AG08395 (cell line): ENCODE data around the gene FHIT.

Experiments
- DNase-seq: peaks from one replicate; pipeline ENCODE4 v3.0.0; 2012; ENCODE audit warnings: mixed read lengths, low spot score

Gene FHIT

DNA sequence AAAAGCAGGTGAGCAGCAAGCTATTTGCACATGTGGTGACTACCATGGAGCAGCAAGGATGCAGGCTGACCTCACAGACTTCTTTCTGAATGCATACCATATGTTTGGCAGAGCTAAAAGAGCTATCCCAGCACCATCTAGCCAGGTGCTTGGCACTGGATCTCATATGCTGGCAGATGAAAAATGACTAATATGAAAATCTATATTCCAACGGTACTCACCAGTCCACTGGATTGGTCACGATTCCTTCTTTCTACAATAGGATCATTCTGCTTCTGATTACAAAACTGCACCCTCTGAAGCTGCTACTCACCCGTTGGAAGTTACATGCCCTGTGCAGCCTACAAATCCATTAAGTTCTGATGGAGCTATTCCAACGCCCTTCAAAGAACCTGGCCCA lies 1487.1 kb downstream of the FHIT start:
- DNase-seq = peak; percentile 18

DNA sequence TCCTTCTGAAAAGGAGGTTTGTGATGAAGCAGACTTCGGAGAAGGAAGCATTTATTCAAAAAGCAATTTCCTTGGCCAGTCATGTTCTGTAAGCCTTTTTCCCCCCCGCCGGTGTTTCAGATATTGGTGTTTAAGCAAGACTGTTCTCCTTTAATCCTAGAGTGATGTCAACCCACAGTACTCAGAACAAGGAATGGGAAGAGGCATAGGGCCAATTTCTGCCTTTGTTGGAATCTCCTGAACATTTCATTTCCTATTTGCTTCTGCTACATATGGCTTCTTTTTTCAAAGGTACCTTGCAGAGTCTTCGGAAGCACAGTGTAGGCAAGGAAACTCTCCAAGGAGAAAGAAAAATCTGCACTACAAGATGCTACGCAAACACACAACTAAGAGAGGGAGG lies 1488.3 kb downstream of the FHIT start:
- DNase-seq = no peak

DNA sequence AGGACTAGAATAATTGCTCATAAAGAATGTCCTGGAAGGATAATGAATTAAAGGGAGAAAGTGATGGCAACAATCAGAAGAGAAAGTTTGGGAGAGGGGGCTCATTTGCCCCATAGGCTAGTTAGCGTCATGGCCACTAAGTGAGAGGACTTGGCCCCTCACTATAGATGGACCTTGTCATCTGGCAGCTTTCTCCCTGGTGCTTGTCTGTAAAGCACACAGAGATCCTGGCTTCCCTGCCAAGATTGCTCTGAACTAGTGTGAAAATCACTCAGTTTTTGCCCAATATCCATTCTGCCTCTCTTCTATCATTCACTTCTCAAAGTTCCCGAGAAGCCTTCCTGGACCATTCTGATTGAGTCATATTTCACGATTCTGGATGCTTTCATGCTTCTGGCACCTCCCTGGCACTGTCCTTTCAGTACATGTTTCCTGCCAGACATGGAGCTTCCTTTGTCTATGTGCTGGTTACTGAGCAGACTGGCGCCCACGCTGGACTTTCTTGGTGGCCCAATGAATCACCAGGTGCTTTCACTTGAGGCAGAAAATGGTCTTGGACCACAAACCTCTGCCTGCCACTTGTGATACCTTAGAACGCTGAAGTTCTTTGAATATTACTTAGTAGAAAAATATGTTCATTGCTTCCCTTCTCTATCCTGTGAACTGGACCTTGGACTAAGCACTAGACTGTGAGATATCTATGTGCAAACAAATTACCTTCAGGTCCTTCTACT lies 1491.8 kb downstream of the FHIT start:
- DNase-seq = no peak

- no peak for DNase-seq
Measured at GRCh38 chr3:59758672-59759071, 1492.6 kb downstream of the FHIT start.

GRCh38 chr3:59756934-59757333 lies 1494.3 kb downstream of the FHIT start:
- DNase-seq = no peak

DNA sequence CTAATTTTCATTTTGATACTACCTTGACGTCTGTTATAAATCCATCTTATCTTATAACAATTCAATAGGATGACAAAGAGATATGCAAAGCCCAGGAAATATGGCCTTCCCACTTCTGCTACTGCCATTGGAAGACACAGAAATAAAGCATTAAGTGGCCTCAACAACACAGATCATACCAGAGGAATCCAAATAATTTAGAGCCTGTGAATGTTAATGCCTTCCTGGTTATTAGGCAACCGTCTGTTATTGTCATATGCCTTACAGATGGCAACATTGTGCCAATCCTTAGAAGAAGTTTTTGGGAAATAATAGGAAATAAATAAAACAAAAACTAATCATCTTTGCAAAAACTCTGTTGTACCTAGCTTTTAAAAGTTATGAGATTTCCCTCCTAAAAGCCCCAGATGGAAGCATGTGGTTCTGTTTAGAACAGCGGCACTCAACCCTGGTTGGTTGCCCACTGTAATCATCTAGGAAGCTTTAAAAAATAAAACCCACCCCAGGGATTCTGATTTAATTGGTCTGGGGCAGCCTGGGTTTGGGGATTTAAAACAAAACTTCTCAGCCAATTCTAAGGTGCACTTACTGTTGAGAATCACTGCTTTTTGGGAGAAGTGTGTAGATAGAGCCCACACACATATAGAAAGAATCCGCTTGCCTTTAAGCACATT lies 1496.7 kb downstream of the FHIT start:
- peak; percentile 42 for DNase-seq

- DNase-seq = no peak
Measured at GRCh38 chr3:59753808-59754450, 1497.3 kb downstream of the FHIT start.

- no peak for DNase-seq
Measured at GRCh38 chr3:59752925-59753324, 1498.3 kb downstream of the FHIT start.

- no peak for DNase-seq
Measured at GRCh38 chr3:59751606-59752005, 1499.6 kb downstream of the FHIT start.

DNA sequence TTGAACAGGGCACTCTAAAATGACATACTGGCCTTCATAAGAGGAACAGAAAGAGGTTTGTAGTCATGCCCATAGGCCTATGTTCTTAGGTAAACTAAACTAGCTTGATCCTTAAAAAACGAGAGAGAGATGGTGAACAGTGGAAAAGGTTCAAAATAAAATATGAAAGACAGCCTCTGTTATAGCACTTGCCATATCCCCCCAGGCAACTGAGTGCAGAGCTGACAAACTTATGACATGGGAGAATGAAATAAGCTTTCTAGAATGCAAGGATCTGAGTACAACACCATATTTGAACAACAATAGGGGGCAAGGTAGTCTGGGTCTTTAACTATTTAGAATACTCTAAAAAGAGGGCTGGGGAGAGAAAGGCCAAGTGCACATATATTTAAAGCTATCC lies 1500.9 kb downstream of the FHIT start:
- no peak for DNase-seq

DNA sequence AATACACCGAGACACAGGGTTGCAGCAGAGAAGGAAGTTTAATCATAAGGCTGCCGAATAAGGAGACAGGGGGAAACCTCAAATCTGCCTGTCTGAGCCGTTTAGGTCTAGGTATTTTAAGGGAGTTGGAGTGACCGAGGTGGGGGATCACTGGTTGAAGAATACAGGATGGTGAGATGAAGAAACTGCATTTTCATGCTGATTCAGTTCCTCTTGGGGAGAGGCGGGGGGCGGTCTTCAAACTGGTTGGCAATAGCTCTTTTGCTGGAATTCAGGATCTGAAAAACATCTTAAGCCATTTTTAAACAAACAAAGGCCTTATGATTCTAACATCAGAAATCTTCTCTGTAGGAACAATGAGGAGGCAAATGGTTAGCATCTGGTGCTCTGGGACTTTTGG lies 1502.0 kb downstream of the FHIT start:
- peak; percentile 27 for DNase-seq

DNA sequence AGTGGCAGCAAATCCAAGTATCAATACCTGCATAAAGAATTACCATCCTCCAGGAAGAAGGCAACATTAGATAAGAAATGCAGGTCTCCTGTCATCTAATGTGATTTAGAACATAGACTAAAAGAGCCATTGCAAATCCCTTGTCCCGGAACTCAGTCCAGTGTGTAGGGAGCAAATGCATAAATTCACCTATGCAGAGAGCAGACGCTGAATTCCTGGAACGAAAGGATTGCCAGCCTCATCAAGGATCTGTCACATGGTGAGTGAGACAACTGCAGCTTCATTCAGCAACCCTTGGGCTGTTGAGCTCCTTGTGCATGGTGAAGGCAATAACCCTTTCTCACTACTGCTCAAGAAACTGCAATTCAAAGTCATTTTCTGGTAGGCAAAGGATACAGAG lies 1504.7 kb downstream of the FHIT start:
- DNase-seq = no peak

- no peak for DNase-seq
Measured at GRCh38 chr3:59737241-59737640, 1514.0 kb downstream of the FHIT start.

DNA sequence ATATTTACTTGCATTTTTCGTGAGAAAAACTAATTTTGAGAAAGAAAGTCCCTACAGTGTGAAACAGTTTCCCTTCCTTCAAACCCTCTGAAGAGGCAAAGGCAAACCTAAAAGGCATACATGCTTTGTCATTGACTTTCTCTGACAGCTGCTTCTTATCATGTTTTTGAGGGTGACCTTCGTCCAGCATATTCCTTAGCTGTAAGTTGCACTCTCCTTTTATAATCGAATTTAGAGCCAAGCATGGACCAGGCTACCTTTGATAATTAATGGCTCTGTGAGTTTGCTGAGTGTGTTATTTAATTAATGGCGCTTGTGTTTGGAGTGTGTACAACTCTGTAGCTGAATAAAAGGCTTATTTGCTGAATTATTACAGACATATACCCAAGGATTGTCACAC lies 1517.2 kb downstream of the FHIT start:
- no peak for DNase-seq

DNA sequence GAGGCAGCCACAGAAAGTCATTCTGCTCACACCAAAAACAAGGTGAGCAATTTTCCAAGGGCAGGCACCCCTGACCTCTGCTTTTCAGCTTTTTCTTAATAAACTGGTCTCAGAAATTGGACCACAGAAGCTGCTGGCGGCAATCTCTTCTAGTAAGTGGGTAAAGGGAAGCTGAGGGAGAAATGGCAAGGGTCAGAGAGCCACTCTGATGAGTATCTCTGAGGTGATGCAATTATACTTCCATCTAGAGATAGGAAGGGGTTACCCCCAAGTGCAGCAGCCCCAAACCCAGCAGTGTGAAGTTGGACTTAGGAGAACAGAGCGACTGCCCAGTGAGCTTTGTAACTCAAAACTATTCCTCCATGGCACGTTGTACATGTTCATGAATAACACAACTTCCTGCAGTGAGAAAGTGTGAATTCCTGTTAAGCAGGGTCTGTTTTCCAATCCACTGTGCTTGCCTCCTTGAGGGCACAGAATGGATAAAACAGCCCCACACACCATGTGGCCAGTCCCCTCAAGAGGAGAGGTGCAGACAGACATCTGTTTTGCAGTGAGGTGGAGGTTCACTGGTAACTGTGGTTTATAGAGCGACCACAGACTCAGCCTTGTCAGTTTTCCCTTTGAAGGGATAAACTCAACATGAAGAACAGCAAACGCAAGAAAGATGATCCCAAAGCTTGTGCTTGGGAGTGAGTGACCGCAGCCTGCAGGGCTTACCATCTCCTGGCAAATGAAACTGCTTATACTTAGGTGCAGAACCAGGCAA lies 1518.0 kb downstream of the FHIT start:
- DNase-seq = no peak

GRCh38 chr3:59731943-59732342 lies 1519.3 kb downstream of the FHIT start:
- no peak for DNase-seq

DNA sequence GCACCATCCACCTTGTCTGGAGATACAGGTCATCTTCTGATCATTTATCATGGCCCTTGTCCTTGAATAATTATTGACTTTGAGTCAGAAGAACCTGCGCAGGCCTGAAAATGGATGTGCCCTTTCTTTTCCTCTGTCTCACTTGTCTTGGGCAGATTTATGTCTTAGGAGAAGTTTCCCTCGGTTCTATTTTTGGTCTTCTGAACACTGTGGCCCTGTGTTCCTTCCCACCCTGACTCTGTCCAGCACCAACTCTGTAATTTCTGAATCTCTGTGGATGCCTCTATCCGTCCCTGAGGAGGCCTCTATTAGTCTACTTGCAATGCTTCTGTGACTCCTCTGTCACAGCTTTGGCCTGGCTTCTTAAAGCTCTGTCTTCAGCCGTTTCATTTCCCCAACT lies 1520.7 kb downstream of the FHIT start:
- DNase-seq = no peak

GRCh38 chr3:59728587-59728908 lies 1522.7 kb downstream of the FHIT start:
- no peak for DNase-seq

- DNase-seq = no peak
Measured at GRCh38 chr3:59727902-59728586, 1523.2 kb downstream of the FHIT start.

- no peak for DNase-seq
Measured at GRCh38 chr3:59726279-59726678, 1525.0 kb downstream of the FHIT start.

DNA sequence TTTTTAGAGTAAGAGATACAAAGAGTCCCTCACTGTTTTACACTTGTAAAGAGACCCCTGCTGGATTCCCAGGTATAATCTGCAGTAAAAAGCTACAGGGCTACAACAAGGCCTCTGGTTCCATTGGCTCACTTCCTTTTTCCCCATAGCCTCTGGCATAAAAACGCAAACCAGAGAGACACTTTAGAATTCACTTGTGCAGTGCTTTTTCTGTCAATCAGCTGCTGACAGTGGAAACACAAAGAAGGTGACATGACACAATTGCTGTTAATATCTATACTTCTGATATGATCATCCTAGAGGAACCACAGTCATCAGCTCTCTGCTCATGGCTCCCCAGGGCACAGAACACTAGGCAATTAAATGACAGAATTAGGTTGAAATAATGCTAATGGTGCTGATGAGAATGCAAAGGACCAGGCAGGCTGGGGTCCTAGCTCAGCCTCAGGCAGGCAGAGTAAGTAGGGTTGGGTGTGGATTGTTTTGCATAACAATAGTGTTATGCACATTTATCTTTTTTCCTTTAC lies 1533.5 kb downstream of the FHIT start:
- no peak for DNase-seq

GRCh38 chr3:59714066-59714465 lies 1537.2 kb downstream of the FHIT start:
- no peak for DNase-seq
